Gastrocnemius medialis (tissue), 4 donors: ENCODE data around the gene TMC8. TPM values are rescaled to one million over a fixed set of nuclear protein-coding genes. Genes with fewer than 3 reads are reported as not detected.
"Not testable (repeated sequence)": the region's sequence is repeated elsewhere in the genome, so short reads cannot be mapped to it uniquely, and the experiment has no call there.

Experiments used
- ATAC-seq, 2 donors: fragments of 150-250 bp; one replicate each; pipeline ENCODE4 v1.9.1; 2016
- DNase-seq, 2 donors: peaks; one replicate each; pipeline ENCODE4 v3.0.0-alpha.2; 2019
- H3K27ac ChIP-seq, 4 donors: fragments of 200-600 bp; sonication (generic); 1 replicate in 1 of 4; 2 replicates in 3 of 4; pipeline ENCODE4 v1.5.1; 2016 to 2018; ENCODE audit warnings: mild to moderate bottlenecking in 2 of 4, moderate library complexity in 1 of 4
- H3K27me3 ChIP-seq, 3 donors: fragments of 200-600 bp; sonication (generic) in 2 of 3; 1 replicate in 1 of 3; 2 replicates in 2 of 3; pipeline versions ENCODE4 v1.5.1 to v1.6.0; 2016 to 2019; ENCODE audit warnings: mild to moderate bottlenecking in 1 of 3, moderate library complexity in 1 of 3
- H3K36me3 ChIP-seq, 2 donors: fragments of 200-600 bp; sonication (generic) in 1 of 2; one replicate each; pipeline ENCODE4 v1.5.1; 2017 to 2018
- H3K4me1 ChIP-seq, 2 donors: fragments of 200-600 bp; sonication (generic) in 1 of 2; one replicate each; pipeline ENCODE4 v1.5.1; 2016 to 2017; ENCODE audit warnings: mild to moderate bottlenecking in 2 of 2
- H3K4me3 ChIP-seq, 4 donors: fragments of 200-600 bp; sonication (generic) in 3 of 4; 1 replicate in 1 of 4; 2 replicates in 3 of 4; pipeline ENCODE4 v1.5.1; 2016 to 2019; ENCODE audit warnings: mild to moderate bottlenecking in 2 of 4
- H3K9me3 ChIP-seq, 3 donors: fragments of 200-600 bp; sonication (generic) in 2 of 3; 1 replicate in 1 of 3; 2 replicates in 2 of 3; pipeline ENCODE4 v1.5.1; 2016 to 2019
- CTCF ChIP-seq, 5 experiments: fragments of 450-650 bp in 3 of 5; fragments of 200-600 bp in 2 of 5; sonication (generic) in 2 of 5; IDR thresholded peaks in 4 of 5; conservative IDR thresholded peaks in 1 of 5; 1 replicate in 4 of 5; 2 replicates in 1 of 5; pipeline ENCODE4 v1.5.1; 2016 to 2019; ENCODE audit warnings: antibody characterized with exemption in 5 of 5, mild to moderate bottlenecking in 3 of 5, moderate library complexity in 3 of 5
- POLR2A ChIP-seq, 2 donors: fragments of 450-650 bp; IDR thresholded peaks; one replicate each; pipeline ENCODE4 v1.6.1; 2017; ENCODE audit warnings: antibody characterized with exemption in 2 of 2, mild to moderate bottlenecking in 2 of 2, moderate library complexity in 2 of 2
- in situ Hi-C, 4 donors: fragments of 200-750 bp; cut with MboI; loops; one replicate each; pipeline versions ENCODE4 v1.15.0 to v1.8.0; 2017; ENCODE audit warnings: low sequenced_read_pairs in 4 of 4
- intact Hi-C: fragments of 100-400 bp; cut with DNase I; formaldehyde crosslinking; loops from one replicate; pipeline ENCODE4 v1.15.1; 2023; ENCODE audit warnings: low total_unique reads
- total RNA-seq, 4 donors: library from RNA; depleted of rRNA; stranded (reverse); fragments of >200 nt; gene quantifications; one replicate each; pipeline versions ENCODE4 v1.1.0 to v1.2.3, GENCODE V29; 2016

TMC8 gene
- total RNA-seq, 4 donors from 2014 or later = 0.18 to 1.6 (median 0.65) TPM; not detected in 1

DNA sequence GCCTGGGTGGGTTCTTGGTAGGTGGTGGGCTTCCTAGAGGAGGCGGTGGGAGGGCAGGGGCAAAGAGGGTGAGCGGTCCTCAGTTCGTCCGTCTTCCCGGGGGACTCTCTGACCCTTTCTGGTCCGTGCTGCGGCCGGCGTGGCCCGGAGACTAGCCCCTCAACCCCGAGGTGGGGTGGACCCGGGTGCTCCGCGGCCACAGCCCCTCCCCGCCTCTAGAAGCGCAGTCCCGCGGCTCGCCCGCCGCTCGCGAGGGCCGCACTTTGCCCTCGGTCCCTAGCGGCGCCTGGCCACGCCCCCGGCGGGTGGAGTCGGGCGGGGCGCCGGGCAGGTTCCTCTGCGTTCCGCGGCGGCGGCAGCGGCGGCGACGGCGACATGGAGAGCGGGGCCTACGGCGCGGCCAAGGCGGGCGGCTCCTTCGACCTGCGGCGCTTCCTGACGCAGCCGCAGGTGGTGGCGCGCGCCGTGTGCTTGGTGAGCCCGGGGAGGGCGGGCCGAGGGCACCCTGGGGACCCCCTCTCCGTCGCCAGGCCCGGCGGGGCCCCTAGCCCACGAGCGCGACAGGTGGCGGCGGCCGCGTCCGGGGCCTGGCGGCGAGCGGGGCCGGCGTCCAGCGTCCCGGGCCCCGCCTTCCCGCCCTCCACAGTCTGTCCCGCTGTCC lies 37.8 kb downstream of the TMC8 start, which contains the start of gene SYNGR2:
TSS of gene SYNGR2 (plus strand) at position 340 of the 661 bp plus-strand sequence. CDS start at position 376, 36 bp downstream.
- intact Hi-C loops = loop anchor here (1.0 kb wide), 1 partner anchor 19 kb away; the partner anchor contains the start of genes AFMID and TK1
- TF ChIP-seq CTCF (IDR thresholded peaks at IDR 0.05 in 4 of 5, conservative IDR thresholded peaks at IDR 0.05 in 1 of 5) (peak in 2 of 5 experiments; percentile 16 to 27), POLR2A (IDR thresholded peaks at IDR 0.05) (peak; percentile 96 to 98)

GRCh38 chr17:78168903-78169793 lies 38.6 kb downstream of the TMC8 start:
- DNase-seq (peak; percentile 53 to 71), ATAC-seq (peak; percentile 28 to 29)
- intact Hi-C loops (loop anchor here (1.0 kb wide), 1 partner anchor 18 kb away; the partner anchor contains the start of genes AFMID and TK1), in situ Hi-C loops (no loop called here)
- Histone ChIP-seq H3K36me3 (peaks cover 0 to 15% of the 10 kb centered on the region in 2 donors), H3K27me3 (no peaks in the 10 kb centered on the region), H3K27ac (peak overlapping the region; percentile 92 to 96 (median 94)), H3K4me3 (peak overlapping the region; percentile 77 to 94 (median 86)), H3K9me3 (no peaks in the 10 kb centered on the region), H3K4me1 (peaks cover 29 to 48% of the 10 kb centered on the region in 2 donors)
- no peak for TF ChIP-seq CTCF (IDR thresholded peaks at IDR 0.05 in 4 of 5, conservative IDR thresholded peaks at IDR 0.05 in 1 of 5)

More for the DNA sequence above, 37.8 kb downstream of the TMC8 start, which contains the start of gene SYNGR2:
- DNase-seq = peak; percentile 57 to 77
- Histone ChIP-seq H3K36me3 (peaks cover 0 to 15% of the 10 kb centered on the region in 2 donors), H3K27me3 (no peaks in the 10 kb centered on the region), H3K9me3 (no peaks in the 10 kb centered on the region), H3K27ac (peak within 1 kb of the TSS; percentile 92 to 96 (median 94)), H3K4me1 (peaks cover 21 to 40% of the 10 kb centered on the region in 2 donors), H3K4me3 (peak within 1 kb of the TSS; percentile 77 to 94 (median 86))
- ATAC-seq = peak; percentile 69 to 71
- in situ Hi-C loops = no loop called here

- DNase-seq = no peak
- in situ Hi-C loops = no loop called here
- Histone ChIP-seq H3K36me3 (peaks cover 0 to 15% of the 10 kb centered on the region in 2 donors), H3K27me3 (no peaks in the 10 kb centered on the region), H3K27ac (peak overlapping the region; percentile 88 to 96 (median 94)), H3K4me3 (no peak overlapping the region), H3K4me1 (peaks cover 46 to 65% of the 10 kb centered on the region in 2 donors), H3K9me3 (no peaks in the 10 kb centered on the region)
- no peak for ATAC-seq
- no peak for TF ChIP-seq POLR2A (IDR thresholded peaks at IDR 0.05)
- no peak for TF ChIP-seq CTCF (IDR thresholded peaks at IDR 0.05 in 4 of 5, conservative IDR thresholded peaks at IDR 0.05 in 1 of 5)
- intact Hi-C loops = no loop called here
Observed at GRCh38 chr17:78170692-78171590, 40.4 kb downstream of the TMC8 start.

- H3K4me1 ChIP-seq = peaks cover 54 to 73% of the 10 kb centered on the region in 2 donors
- H3K9me3 ChIP-seq, H3K27me3 ChIP-seq, ATAC-seq, in situ Hi-C loops, intact Hi-C loops, H3K4me3 ChIP-seq: not testable (repeated sequence)
- H3K27ac ChIP-seq = peak overlapping the region; percentile 88 to 96 (median 94)
- H3K36me3 ChIP-seq = peaks cover 0 to 15% of the 10 kb centered on the region in 2 donors
- DNase-seq = peak in 1 of 2 donors; percentile 44
Observed at GRCh38 chr17:78171591-78172248, 41.1 kb downstream of the TMC8 start.
